Trophoblast cell (in vitro differentiated cells and primary cell): Measurements from ENCODE around the gene TNK1. TPM values are rescaled to one million over a fixed set of nuclear protein-coding genes. Genes with fewer than 3 reads are reported as not detected.
"Not testable (repeated sequence)": the region's sequence is repeated elsewhere in the genome, so short reads cannot be mapped to it uniquely, and the experiment has no call there.

Source experiments
- DNase-seq, 2 donors: peaks; one replicate each; pipeline ENCODE4 v3.0.0-alpha.2; 2016
- H2AFZ ChIP-seq: 2 replicates; pipeline ENCODE4 v1.6.1; 2013; ENCODE audit warnings: low read length, moderate library complexity, mild to moderate bottlenecking; ENCODE audit not compliant: insufficient read depth, poor library complexity
- H2AK5ac ChIP-seq: 2 replicates; pipeline ENCODE4 v1.6.1; 2013; ENCODE audit warnings: mild to moderate bottlenecking, low read length
- H2BK120ac ChIP-seq: 2 replicates; pipeline ENCODE4 v1.6.1; 2013; ENCODE audit warnings: low read length, mild to moderate bottlenecking, moderate library complexity; ENCODE audit not compliant: insufficient read depth, poor library complexity
- H2BK12ac ChIP-seq: 2 replicates; pipeline ENCODE4 v1.6.1; 2013; ENCODE audit warnings: mild to moderate bottlenecking, low read length, moderate library complexity
- H2BK5ac ChIP-seq: 2 replicates; pipeline ENCODE4 v1.6.1; 2013; ENCODE audit warnings: low read length, low read depth, moderate library complexity, mild to moderate bottlenecking; ENCODE audit not compliant: poor library complexity
- H3K14ac ChIP-seq: 2 replicates; pipeline ENCODE4 v1.6.1; 2013; ENCODE audit warnings: mild to moderate bottlenecking, low read length
- H3K18ac ChIP-seq: 2 replicates; pipeline ENCODE4 v1.6.1; 2013; ENCODE audit warnings: mild to moderate bottlenecking, low read length
- H3K23ac ChIP-seq: 2 replicates; pipeline ENCODE4 v1.6.1; 2013; ENCODE audit warnings: low read length
- H3K27ac ChIP-seq: 2 replicates; pipeline ENCODE4 v1.5.1; 2013; ENCODE audit warnings: low read depth, mild to moderate bottlenecking, inconsistent platforms, low read length, moderate library complexity
- H3K27me3 ChIP-seq: 2 replicates; pipeline ENCODE4 v1.6.1; 2013; ENCODE audit warnings: inconsistent platforms, mild to moderate bottlenecking, low read length, moderate library complexity; ENCODE audit not compliant: insufficient read depth
- H3K36me3 ChIP-seq, 2 experiments: 1 replicate in 1 of 2; 2 replicates in 1 of 2; pipeline ENCODE4 v1.6.1; 2013; ENCODE audit warnings: low read length in 2 of 2, mild to moderate bottlenecking in 2 of 2, moderate library complexity in 1 of 2; ENCODE audit not compliant: insufficient read depth in 2 of 2, control insufficient read depth in 1 of 2
- H3K4ac ChIP-seq: 2 replicates; pipeline ENCODE4 v1.6.1; 2013; ENCODE audit warnings: low read depth, mild to moderate bottlenecking, low read length, moderate library complexity
- H3K4me1 ChIP-seq, 2 experiments: 1 replicate in 1 of 2; 2 replicates in 1 of 2; pipeline ENCODE4 v1.6.1; 2013; ENCODE audit warnings: low read length in 2 of 2, mild to moderate bottlenecking in 2 of 2, moderate library complexity in 1 of 2; ENCODE audit not compliant: insufficient read depth in 2 of 2, control insufficient read depth in 1 of 2
- H3K4me2 ChIP-seq: 2 replicates; pipeline ENCODE4 v1.6.1; 2013; ENCODE audit warnings: inconsistent platforms, mild to moderate bottlenecking, low read length, moderate library complexity
- H3K4me3 ChIP-seq: 2 replicates; pipeline ENCODE4 v1.5.1; 2013; ENCODE audit warnings: mild to moderate bottlenecking, low read depth, low read length, inconsistent platforms
- H3K79me1 ChIP-seq: one replicate; pipeline ENCODE4 v1.6.1; 2013; ENCODE audit warnings: low read length
- H3K79me2 ChIP-seq: 2 replicates; pipeline ENCODE4 v1.6.1; 2013; ENCODE audit warnings: low read length, mild to moderate bottlenecking; ENCODE audit not compliant: control insufficient read depth, insufficient read depth, poor library complexity
- H3K9ac ChIP-seq: 2 replicates; pipeline ENCODE4 v1.6.1; 2013; ENCODE audit warnings: mild to moderate bottlenecking, low read length
- H3K9me3 ChIP-seq: 2 replicates; pipeline ENCODE4 v1.6.1; 2013; ENCODE audit warnings: low read depth, mild to moderate bottlenecking, control low read depth, inconsistent platforms, low read length; ENCODE audit not compliant: insufficient read depth
- H4K12ac ChIP-seq: 2 replicates; pipeline ENCODE4 v1.6.1; 2013; ENCODE audit warnings: low read depth, mild to moderate bottlenecking, low read length, moderate library complexity
- H4K8ac ChIP-seq: 2 replicates; pipeline ENCODE4 v1.6.1; 2013; ENCODE audit warnings: low read depth, mild to moderate bottlenecking, low read length, moderate library complexity
- H4K91ac ChIP-seq: one replicate; pipeline ENCODE4 v1.6.1; 2013; ENCODE audit warnings: low read depth, mild to moderate bottlenecking, low read length, moderate library complexity
- WGBS: extraction: QIAGEN DNeasy Blood & Tissue Kit; methylation state at CpG from one replicate; pipeline ENCODE4 v1.1.7; 2013; ENCODE audit warnings: missing lambda C conversion rate; ENCODE audit not compliant: insufficient read length, insufficient coverage; ENCODE audit errors: extremely low coverage; 5-methylcytosine and 5-hydroxymethylcytosine counted together
- polyA plus RNA-seq: library from polyadenylated mRNA; stranded (reverse); fragments of 200-250 nt; gene quantifications from 2 replicates; pipeline ENCODE4 v1.2.3, GENCODE V29; 2013

The TNK1 gene
- 3.4 TPM in 2 replicates for polyA plus RNA-seq

DNA sequence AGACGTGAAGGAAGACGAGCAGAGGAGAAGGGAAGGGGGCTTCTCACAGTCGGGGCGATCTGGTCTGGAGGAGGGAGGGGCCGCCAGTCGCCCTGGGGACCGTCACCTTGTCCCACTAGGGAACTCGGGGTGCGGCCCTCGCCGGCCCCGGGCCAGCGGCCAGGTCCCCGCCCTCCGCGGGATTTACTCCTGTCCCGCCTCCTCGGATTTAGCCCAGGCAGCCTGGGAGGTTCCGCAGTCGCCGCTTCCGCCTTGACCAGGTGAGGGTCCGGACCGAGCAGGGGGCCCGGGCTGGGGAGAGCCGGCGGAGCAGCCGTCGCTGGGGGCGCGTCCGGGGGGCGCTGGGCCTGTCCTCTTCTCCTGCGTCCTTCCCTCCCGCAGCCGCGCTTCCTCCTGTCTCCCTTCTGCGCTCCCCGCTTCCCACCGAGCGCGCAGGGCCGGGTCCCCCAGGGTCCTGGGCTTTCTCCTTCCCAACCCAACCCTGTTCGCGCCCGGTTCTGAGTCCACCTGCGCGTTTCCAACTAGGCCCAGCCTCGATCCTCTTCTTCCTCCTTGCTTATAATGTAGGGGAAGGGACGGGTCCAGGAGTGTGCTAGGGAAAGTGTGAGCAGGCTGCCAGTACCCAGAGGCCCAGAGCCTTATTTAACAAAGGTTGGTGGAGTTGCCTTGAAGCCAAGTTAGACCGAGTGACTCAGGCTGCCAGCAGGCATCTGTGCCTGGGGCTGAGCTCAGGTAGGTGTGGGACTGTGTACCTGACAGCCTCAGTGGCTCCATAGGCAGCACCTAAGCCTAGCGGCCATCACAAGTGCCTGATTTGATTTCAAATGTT lies at the start of gene TNK1:
Gene TNK1 (plus strand): TSS at position 235 of the 829 bp plus-strand sequence. CDS start 1,838 bp downstream, outside the sequence.
- H3K36me3 ChIP-seq: peaks cover 6 to 13% of the 10 kb centered on the region in 2 experiments
- peak within 1 kb of the TSS; percentile 17 for H3K9ac ChIP-seq
- H2AK5ac ChIP-seq: peak within 1 kb of the TSS; percentile 16
- WGBS: no CpG with 5 or more reads among the region's 52 CpGs
- peak within 1 kb of the TSS; percentile 58 for H3K18ac ChIP-seq
- H3K79me2 ChIP-seq: no peaks in the 10 kb centered on the region
- peak within 1 kb of the TSS; percentile 34 for H2BK120ac ChIP-seq
- H3K4me1 ChIP-seq: peaks cover 24 to 25% of the 10 kb centered on the region in 2 experiments
- H3K27ac ChIP-seq: no peak within 1 kb of the TSS
- no peak within 1 kb of the TSS for H2BK12ac ChIP-seq
- peak; percentile 88 to 90 for DNase-seq
- H3K14ac ChIP-seq: peak within 1 kb of the TSS; percentile 70
- peak within 1 kb of the TSS; percentile 65 for H4K91ac ChIP-seq
- H3K79me1 ChIP-seq: peaks cover 7% of the 10 kb centered on the region
- H4K12ac ChIP-seq: peak within 1 kb of the TSS; percentile 22
- H3K4ac ChIP-seq: peak within 1 kb of the TSS; percentile 18
- peaks cover 4% of the 10 kb centered on the region for H3K9me3 ChIP-seq
- H3K4me3 ChIP-seq: peak within 1 kb of the TSS; percentile 59
- H4K8ac ChIP-seq: peak within 1 kb of the TSS; percentile 77
- no peaks in the 10 kb centered on the region for H3K27me3 ChIP-seq
- H2BK5ac ChIP-seq: no peak within 1 kb of the TSS
- peak within 1 kb of the TSS; percentile 34 for H2AFZ ChIP-seq
- H3K4me2 ChIP-seq: peak within 1 kb of the TSS; percentile 71
- H3K23ac ChIP-seq: no peak within 1 kb of the TSS

DNA sequence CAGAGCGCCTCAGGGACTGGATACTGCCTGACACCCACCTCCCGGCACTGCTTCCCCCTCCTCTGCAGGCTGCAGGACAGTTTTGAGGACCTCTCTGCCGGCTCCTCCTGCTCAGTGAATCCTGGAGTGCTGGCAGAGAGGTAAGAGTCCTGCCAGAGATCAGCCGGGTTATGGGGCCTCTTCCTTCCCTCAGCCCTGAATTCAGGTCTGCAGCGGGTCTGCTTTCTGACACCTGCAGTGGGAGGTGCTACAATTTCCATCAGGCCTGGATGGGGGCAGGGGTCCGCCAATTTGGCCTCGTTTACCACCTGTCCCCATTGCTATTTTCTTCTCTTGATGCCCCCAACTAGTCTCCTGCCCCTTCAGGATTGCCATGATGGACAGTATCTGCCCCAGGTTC lies 48.8 kb upstream of the TNK1 start:
- no peak overlapping the region for H4K91ac ChIP-seq
- no peak overlapping the region for H2BK120ac ChIP-seq
- H3K4me2 ChIP-seq: no peak overlapping the region
- DNase-seq: no peak
- H3K79me1 ChIP-seq: peaks cover 11% of the 10 kb centered on the region
- H2AK5ac ChIP-seq: no peak overlapping the region
- peaks cover 0 to under 1% of the 10 kb centered on the region in 2 experiments for H3K36me3 ChIP-seq
- H4K8ac ChIP-seq: no peak overlapping the region
- WGBS: no CpG with 5 or more reads among the region's 7 CpGs
- H3K23ac ChIP-seq: no peak overlapping the region
- H3K4me1 ChIP-seq: peaks cover 4 to 8% of the 10 kb centered on the region in 2 experiments
- no peaks in the 10 kb centered on the region for H3K27me3 ChIP-seq
- H2BK12ac ChIP-seq: no peak overlapping the region
- no peak overlapping the region for H2AFZ ChIP-seq
- no peak overlapping the region for H3K14ac ChIP-seq
- H3K18ac ChIP-seq: no peak overlapping the region
- no peak overlapping the region for H3K4ac ChIP-seq
- H4K12ac ChIP-seq: no peak overlapping the region
- H3K9ac ChIP-seq: no peak overlapping the region
- no peak overlapping the region for H3K27ac ChIP-seq
- H3K79me2 ChIP-seq: peaks cover 4% of the 10 kb centered on the region
- no peak overlapping the region for H3K4me3 ChIP-seq
- H3K9me3 ChIP-seq: no peaks in the 10 kb centered on the region
- H2BK5ac ChIP-seq: no peak overlapping the region

DNA sequence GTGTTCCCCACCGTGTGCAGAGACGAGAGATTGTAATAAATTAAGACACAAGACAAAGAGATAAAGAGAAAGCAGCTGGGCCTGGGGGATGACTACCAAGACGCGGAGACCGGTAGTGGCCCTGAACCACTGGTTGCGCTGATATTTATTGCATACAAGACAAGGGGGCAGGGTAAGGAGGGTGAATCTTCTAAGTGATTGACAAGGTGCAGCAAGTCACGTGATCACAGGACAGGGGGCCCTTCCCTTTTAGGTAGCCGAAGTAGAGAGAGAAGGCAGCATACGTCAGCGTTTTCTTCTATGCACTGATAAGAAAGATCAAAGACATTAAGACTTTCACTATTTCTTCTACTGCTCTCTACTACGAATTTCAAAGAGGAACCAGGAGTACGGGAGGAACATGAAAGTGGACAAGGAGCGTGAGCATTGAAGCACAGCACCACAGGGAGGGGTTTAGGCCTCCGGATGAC lies 48.3 kb upstream of the TNK1 start:
- not testable (repeated sequence) for H3K4me2 ChIP-seq, H2BK120ac ChIP-seq, H3K4me1 ChIP-seq, H3K9ac ChIP-seq, H3K23ac ChIP-seq, H3K9me3 ChIP-seq, H4K12ac ChIP-seq, H4K91ac ChIP-seq, H3K4ac ChIP-seq, H4K8ac ChIP-seq, H3K14ac ChIP-seq, H3K36me3 ChIP-seq, H3K27me3 ChIP-seq, DNase-seq, H2BK12ac ChIP-seq, H2AFZ ChIP-seq, H3K27ac ChIP-seq, H3K79me2 ChIP-seq, H3K18ac ChIP-seq, H3K4me3 ChIP-seq, H2AK5ac ChIP-seq, H2BK5ac ChIP-seq
- WGBS: no CpG with 5 or more reads among the region's 14 CpGs
- peaks cover 11% of the 10 kb centered on the region for H3K79me1 ChIP-seq

DNA sequence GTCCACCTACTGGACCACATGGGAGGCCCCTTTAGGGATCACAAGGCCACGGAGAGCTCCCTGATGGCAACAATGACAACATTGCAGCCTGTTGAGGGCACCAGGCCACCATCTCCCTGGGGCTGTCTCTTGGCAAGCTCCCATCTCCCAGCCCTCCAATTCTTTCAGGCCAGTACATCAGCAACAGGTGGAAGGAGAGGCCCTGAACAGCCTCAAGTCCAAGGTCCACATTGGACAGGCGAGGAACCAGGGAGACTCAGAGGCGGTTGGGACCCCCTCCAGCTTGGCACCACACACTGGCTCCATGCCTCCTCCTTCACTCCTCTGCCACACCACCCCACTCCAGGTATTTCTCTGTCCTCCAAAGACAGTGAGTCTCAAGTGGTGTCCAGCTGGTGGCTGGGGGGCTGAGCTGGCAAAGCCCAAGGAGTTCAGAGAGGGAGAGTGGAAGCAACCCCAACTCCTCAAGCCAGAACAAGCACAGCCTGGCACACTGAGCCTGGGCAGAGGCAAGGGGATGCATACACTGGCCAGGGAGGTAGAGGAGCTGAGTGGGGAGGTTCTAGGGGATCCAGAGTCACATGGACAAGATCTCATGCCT lies 45.9 kb upstream of the TNK1 start:
- Histone ChIP-seq H3K14ac (no peak overlapping the region), H3K4ac (no peak overlapping the region), H3K36me3 (no peaks in the 10 kb centered on the region), H3K18ac (no peak overlapping the region), H4K91ac (no peak overlapping the region), H2BK5ac (no peak overlapping the region), H3K9ac (no peak overlapping the region), H3K4me2 (no peak overlapping the region), H3K4me1 (peaks cover 4 to 5% of the 10 kb centered on the region in 2 experiments), H2BK120ac (no peak overlapping the region), H3K9me3 (no peaks in the 10 kb centered on the region), H3K23ac (no peak overlapping the region), H3K27ac (no peak overlapping the region), H4K12ac (no peak overlapping the region), H2AFZ (no peak overlapping the region), H4K8ac (no peak overlapping the region), H2AK5ac (no peak overlapping the region), H3K4me3 (no peak overlapping the region), H3K79me2 (peaks cover 2% of the 10 kb centered on the region), H2BK12ac (no peak overlapping the region), H3K27me3 (no peaks in the 10 kb centered on the region), H3K79me1 (peaks cover 3% of the 10 kb centered on the region)
- no CpG with 5 or more reads among the region's 3 CpGs for WGBS
- no peak for DNase-seq
